Urinary bladder (tissue), 4 donors: ENCODE results near the gene SKAP2. TPM values are rescaled to one million over a fixed set of nuclear protein-coding genes. Genes with fewer than 3 reads are reported as not detected.

Source experiments
- DNase-seq: peaks from one replicate; pipeline ENCODE4 v3.0.0-alpha.2; 2015; ENCODE audit errors: extremely low spot score
- H3K27ac ChIP-seq: one replicate; pipeline ENCODE4 v1.5.1; 2013; ENCODE audit warnings: low read depth, mild to moderate bottlenecking, moderate library complexity
- H3K36me3 ChIP-seq: one replicate; pipeline ENCODE4 v1.6.1; 2013; ENCODE audit warnings: mild to moderate bottlenecking, moderate library complexity; ENCODE audit not compliant: insufficient read depth
- H3K4me1 ChIP-seq: one replicate; pipeline ENCODE4 v1.6.1; 2013; ENCODE audit warnings: mild to moderate bottlenecking, moderate library complexity; ENCODE audit not compliant: insufficient read depth
- H3K4me3 ChIP-seq: one replicate; pipeline ENCODE4 v1.5.1; 2013; ENCODE audit warnings: low read depth, low read length
- WGBS: extraction: QIAGEN DNeasy Blood & Tissue Kit; methylation state at CpG from one replicate; pipeline ENCODE4 v1.1.7; 2013; 5-methylcytosine and 5-hydroxymethylcytosine counted together
- polyA plus RNA-seq: library from polyadenylated mRNA; stranded (reverse); fragments of 200-250 nt; gene quantifications from one replicate; pipeline ENCODE4 v1.2.3, GENCODE V29; 2013
- total RNA-seq: library from RNA; depleted of rRNA; stranded (reverse); fragments of >200 nt; gene quantifications from one replicate; pipeline ENCODE4 v1.2.3, GENCODE V29; 2014
- donor health status: healthy with polysubstance abuse.
- donor health status: healthy.

SKAP2 gene
- total and polyA plus RNA-seq, 2 donors: 22.0 to 27.2 TPM

- Histone ChIP-seq H3K4me3 (no peak overlapping the region), H3K36me3 (peaks cover 1% of the 10 kb centered on the region), H3K4me1 (no peaks in the 10 kb centered on the region), H3K27ac (no peak overlapping the region)
- WGBS: 92% methylated on average over 1 of the region's 1 CpG
- no peak for DNase-seq
Measured at GRCh38 chr7:26709210-26709990, 155.0 kb downstream of the SKAP2 start.

- Histone ChIP-seq H3K4me3 (no peak overlapping the region), H3K36me3 (no peaks in the 10 kb centered on the region), H3K4me1 (no peaks in the 10 kb centered on the region), H3K27ac (no peak overlapping the region)
- DNase-seq: no peak
- 17% methylated on average over 2 of the region's 2 CpGs for WGBS
Measured at GRCh38 chr7:26705567-26705966, 158.8 kb downstream of the SKAP2 start.

- Histone ChIP-seq H3K27ac (no peak overlapping the region), H3K4me3 (no peak overlapping the region), H3K36me3 (no peaks in the 10 kb centered on the region), H3K4me1 (no peaks in the 10 kb centered on the region)
- 64% methylated on average over 2 of the region's 2 CpGs for WGBS
- DNase-seq: no peak
Measured at GRCh38 chr7:26704786-26705185, 159.6 kb downstream of the SKAP2 start.

GRCh38 chr7:26704036-26704435 lies 160.4 kb downstream of the SKAP2 start:
- Histone ChIP-seq H3K4me1 (no peaks in the 10 kb centered on the region), H3K36me3 (no peaks in the 10 kb centered on the region), H3K27ac (no peak overlapping the region), H3K4me3 (no peak overlapping the region)
- no peak for DNase-seq
- 75% methylated on average over 1 of the region's 1 CpG for WGBS

- no peak for DNase-seq
- Histone ChIP-seq H3K36me3 (peaks cover 2% of the 10 kb centered on the region), H3K4me3 (no peak overlapping the region), H3K4me1 (no peaks in the 10 kb centered on the region), H3K27ac (no peak overlapping the region)
Measured at GRCh38 chr7:26700893-26701292, 163.5 kb downstream of the SKAP2 start.

- WGBS: 95% methylated on average over 5 of the region's 5 CpGs
- H3K27ac ChIP-seq: no peak overlapping the region
Measured at GRCh38 chr7:26700386-26700785, 164.0 kb downstream of the SKAP2 start.

GRCh38 chr7:26699766-26700165 lies 164.6 kb downstream of the SKAP2 start:
- Histone ChIP-seq H3K27ac (no peak overlapping the region), H3K4me1 (no peaks in the 10 kb centered on the region), H3K36me3 (peaks cover 2% of the 10 kb centered on the region), H3K4me3 (no peak overlapping the region)
- WGBS: 83% methylated on average over 1 of the region's 1 CpG
- DNase-seq: no peak

More at GRCh38 chr7:26700386-26700785, 164.0 kb downstream of the SKAP2 start:
- Histone ChIP-seq H3K4me1 (no peaks in the 10 kb centered on the region), H3K36me3 (peaks cover 2% of the 10 kb centered on the region), H3K4me3 (no peak overlapping the region)
- DNase-seq: no peak

GRCh38 chr7:26698806-26699205 lies 165.6 kb downstream of the SKAP2 start:
- no peak overlapping the region for H3K27ac ChIP-seq
- no peak for DNase-seq
- H3K4me1 ChIP-seq: no peaks in the 10 kb centered on the region
- H3K36me3 ChIP-seq: peaks cover 2% of the 10 kb centered on the region
- no peak overlapping the region for H3K4me3 ChIP-seq
- WGBS: 98% methylated on average over 3 of the region's 3 CpGs

GRCh38 chr7:26698194-26698593 lies 166.2 kb downstream of the SKAP2 start:
- 99% methylated on average over 1 of the region's 1 CpG for WGBS
- H3K36me3 ChIP-seq: peaks cover 2% of the 10 kb centered on the region

GRCh38 chr7:26696978-26697377 lies 167.4 kb downstream of the SKAP2 start:
- WGBS: 92% methylated on average over 5 of the region's 5 CpGs
- DNase-seq: no peak
- Histone ChIP-seq H3K4me3 (no peak overlapping the region), H3K4me1 (no peaks in the 10 kb centered on the region), H3K27ac (no peak overlapping the region), H3K36me3 (peaks cover 2% of the 10 kb centered on the region)

More at GRCh38 chr7:26698194-26698593, 166.2 kb downstream of the SKAP2 start:
- Histone ChIP-seq H3K4me1 (no peaks in the 10 kb centered on the region), H3K4me3 (no peak overlapping the region), H3K27ac (no peak overlapping the region)
- no peak for DNase-seq

GRCh38 chr7:26696161-26696560 lies 168.2 kb downstream of the SKAP2 start:
- no peak overlapping the region for H3K27ac ChIP-seq
- no peaks in the 10 kb centered on the region for H3K4me1 ChIP-seq
- peaks cover 2% of the 10 kb centered on the region for H3K36me3 ChIP-seq
- H3K4me3 ChIP-seq: no peak overlapping the region
- DNase-seq: no peak

GRCh38 chr7:26694713-26695112 lies 169.7 kb downstream of the SKAP2 start:
- H3K27ac ChIP-seq: no peak overlapping the region
- no peak overlapping the region for H3K4me3 ChIP-seq
- 94% methylated on average over 3 of the region's 3 CpGs for WGBS
- no peaks in the 10 kb centered on the region for H3K4me1 ChIP-seq
- H3K36me3 ChIP-seq: peaks cover 2% of the 10 kb centered on the region
- no peak for DNase-seq

- H3K4me3 ChIP-seq: no peak overlapping the region
- no peak overlapping the region for H3K27ac ChIP-seq
- H3K36me3 ChIP-seq: peaks cover 2% of the 10 kb centered on the region
- H3K4me1 ChIP-seq: no peaks in the 10 kb centered on the region
- no peak for DNase-seq
Measured at GRCh38 chr7:26694141-26694540, 170.2 kb downstream of the SKAP2 start.

- H3K4me3 ChIP-seq: no peak overlapping the region
- 80% methylated on average over 2 of the region's 2 CpGs for WGBS
- DNase-seq: no peak
- no peaks in the 10 kb centered on the region for H3K36me3 ChIP-seq
- no peak overlapping the region for H3K27ac ChIP-seq
- H3K4me1 ChIP-seq: no peaks in the 10 kb centered on the region
Measured at GRCh38 chr7:26691886-26692285, 172.5 kb downstream of the SKAP2 start.

- Histone ChIP-seq H3K36me3 (no peaks in the 10 kb centered on the region), H3K4me1 (no peaks in the 10 kb centered on the region), H3K27ac (no peak overlapping the region), H3K4me3 (no peak overlapping the region)
- DNase-seq: no peak
- WGBS: 74% methylated on average over 2 of the region's 2 CpGs
Measured at GRCh38 chr7:26691406-26691805, 173.0 kb downstream of the SKAP2 start.
